IPS DF 4.7 (cell line): ENCODE measurements around the gene KCNQ2.

Experiments
- DNase-seq: peaks from one replicate; pipeline ENCODE4 v3.0.0-alpha.2; 2013; ENCODE audit warnings: low spot score; ENCODE audit errors: extremely low read depth

KCNQ2 gene

GRCh38 chr20:63501818-63502670 is 29.6 kb upstream of the KCNQ2 start:
- no peak for DNase-seq

- DNase-seq: no peak
These were observed 28.7 kb upstream of the KCNQ2 start for GRCh38 chr20:63500902-63501817.

DNA sequence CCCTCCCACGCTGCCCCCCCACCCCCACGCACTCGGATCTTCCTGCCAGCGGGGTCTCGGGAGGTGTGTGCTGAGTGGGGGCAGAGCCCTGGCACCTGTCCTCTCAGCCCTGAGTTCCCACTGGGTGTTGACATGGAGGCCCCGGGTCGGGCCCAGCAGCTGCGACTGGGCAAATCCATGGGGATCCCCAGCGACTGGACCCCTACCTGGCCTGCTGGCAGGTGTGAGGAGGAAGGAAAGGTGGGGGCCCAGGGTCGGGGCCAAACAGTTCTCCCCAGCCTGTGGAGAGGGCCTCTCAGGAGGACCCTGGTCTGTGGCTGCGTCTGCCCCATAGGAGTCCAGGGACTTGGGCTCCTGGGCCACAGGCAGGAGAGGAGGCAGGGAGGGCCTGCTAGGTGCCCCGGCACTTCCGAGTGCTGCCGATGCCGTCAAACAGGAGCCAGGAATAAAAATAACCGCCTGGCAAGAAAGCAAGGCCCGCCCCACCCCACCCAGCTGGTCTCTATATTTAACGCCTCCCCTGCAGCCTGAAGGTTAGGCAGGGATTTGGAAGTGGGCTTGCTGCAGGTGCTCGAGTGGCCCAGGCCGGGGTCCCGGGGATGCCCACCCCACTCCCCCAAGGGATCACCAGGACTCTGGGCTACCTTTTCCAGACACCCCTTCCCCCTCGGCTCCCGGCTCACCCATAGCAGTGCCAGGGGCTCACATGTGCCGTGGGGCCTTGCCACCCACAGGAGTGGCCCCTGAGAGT is 27.9 kb upstream of the KCNQ2 start:
- no peak for DNase-seq

- no peak for DNase-seq
These were observed 27.0 kb upstream of the KCNQ2 start for GRCh38 chr20:63499338-63499969.

- no peak for DNase-seq
These were observed 26.5 kb upstream of the KCNQ2 start, which contains the start of gene EEF1A2 for GRCh38 chr20:63498960-63499337. Gene EEF1A2, minus strand, starts transcription at chr20:63499083. Its CDS starts 1,320 bp downstream, at chr20:63497763.

GRCh38 chr20:63497946-63498935 is 25.8 kb upstream of the KCNQ2 start:
- DNase-seq: no peak

GRCh38 chr20:63497138-63497945 is 24.9 kb upstream of the KCNQ2 start:
- no peak for DNase-seq

DNA sequence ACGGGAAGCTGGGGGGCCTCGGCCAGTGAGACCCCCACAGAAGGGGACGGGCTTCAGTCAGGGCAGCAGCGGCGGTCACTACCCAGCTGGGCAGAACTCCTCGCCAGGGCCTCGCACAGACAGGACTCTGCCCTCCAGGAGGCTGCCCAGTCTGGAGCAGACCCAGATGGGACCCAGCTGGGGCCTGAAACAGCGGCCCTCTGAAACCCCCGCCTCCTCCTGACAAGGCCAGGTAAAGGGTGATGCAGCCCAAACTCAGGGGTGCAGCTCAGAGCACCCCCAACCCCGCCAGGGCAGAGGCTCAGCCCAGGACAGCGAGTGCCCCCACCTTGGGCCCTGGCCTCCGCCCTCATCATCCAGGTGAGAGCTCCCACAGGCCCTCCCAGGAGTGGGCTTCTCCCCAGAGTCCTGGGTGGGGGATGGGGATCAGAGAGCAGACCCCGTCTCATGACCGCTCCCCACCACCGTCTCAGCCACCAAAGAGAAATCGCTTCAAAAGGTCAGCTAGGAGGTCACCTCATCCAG is 24.2 kb upstream of the KCNQ2 start:
- DNase-seq: no peak

- no peak for DNase-seq
These were observed 23.5 kb upstream of the KCNQ2 start for GRCh38 chr20:63495741-63496595.

- DNase-seq: no peak
These were observed 22.8 kb upstream of the KCNQ2 start for GRCh38 chr20:63495167-63495720.

DNA sequence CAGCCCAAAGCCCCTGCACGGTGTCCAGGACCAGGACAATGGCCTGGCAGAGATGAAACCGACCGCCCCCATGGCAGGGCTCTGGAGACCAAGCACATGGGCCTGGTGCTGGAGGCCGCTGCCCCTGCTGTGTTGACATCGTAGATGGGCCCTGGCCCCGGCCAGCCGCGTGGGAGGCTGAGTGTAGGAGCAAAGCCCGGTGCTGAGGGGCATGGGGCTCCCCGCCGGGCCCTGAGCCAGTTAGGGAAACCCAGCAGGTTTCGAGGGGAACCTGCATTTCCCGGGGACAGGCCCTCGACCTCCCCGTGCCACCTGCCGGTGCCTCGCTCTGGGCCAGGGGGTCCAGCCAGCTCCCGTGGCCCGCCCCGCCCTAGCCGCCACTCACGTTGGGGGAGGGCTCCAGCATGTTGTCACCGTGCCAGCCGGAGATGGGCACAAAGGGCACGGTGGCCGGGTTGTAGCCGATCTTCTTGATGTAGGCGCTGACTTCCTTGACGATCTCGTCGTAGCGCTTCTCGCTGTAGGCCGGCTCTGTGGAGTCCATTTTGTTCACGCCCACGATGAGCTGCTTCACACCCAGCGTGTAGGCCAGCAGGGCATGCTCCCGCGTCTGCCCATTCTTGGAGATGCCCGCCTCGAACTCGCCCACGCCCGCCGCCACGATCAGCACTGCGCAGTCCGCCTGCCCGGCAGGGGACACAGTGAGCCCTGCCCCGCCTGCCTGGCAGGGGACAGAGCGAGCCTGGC is 22.1 kb upstream of the KCNQ2 start:
- no peak for DNase-seq

- no peak for DNase-seq
These were observed 21.6 kb upstream of the KCNQ2 start for GRCh38 chr20:63494084-63494419.

- DNase-seq: no peak
These were observed 21.1 kb upstream of the KCNQ2 start for GRCh38 chr20:63493563-63494020.

GRCh38 chr20:63492982-63493381 is 20.5 kb upstream of the KCNQ2 start:
- no peak for DNase-seq

GRCh38 chr20:63492518-63492917 is 20.1 kb upstream of the KCNQ2 start:
- no peak for DNase-seq

DNA sequence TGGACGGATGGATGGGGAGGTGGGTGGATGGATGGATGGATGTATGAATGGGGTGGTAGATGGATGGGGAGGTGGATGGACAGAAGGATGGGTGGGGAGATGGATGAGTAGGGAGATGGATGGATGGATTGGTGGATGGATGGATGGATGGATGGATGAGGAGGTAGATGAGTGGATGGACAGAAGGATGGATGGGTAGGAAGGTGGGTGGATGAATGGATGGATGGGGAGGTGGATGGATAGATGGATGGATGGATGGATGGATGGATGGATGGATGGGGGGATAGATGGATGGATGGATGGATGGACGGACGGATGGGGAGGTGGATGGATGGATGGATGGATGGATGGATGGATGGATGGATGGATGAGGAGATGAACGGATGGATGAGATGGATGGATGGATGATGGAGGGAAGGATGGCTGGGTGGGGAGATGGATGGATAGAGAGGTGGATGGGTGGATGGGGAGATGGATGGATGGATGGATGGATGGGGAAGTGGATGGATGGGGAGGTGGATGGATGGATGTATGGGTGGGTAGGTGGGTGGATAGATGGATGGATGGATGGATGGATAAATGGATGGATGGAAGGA is 19.3 kb upstream of the KCNQ2 start:
- DNase-seq: no peak
